ENCODE measurements around the gene CEACAM5.
A peak's percentile ranks its signal among the peaks of the same experiment; 100 is the strongest.
"Not testable (repeated sequence)": the region's sequence is repeated elsewhere in the genome, so short reads cannot be mapped to it uniquely, and the experiment has no call there.

Gene CEACAM5

GRCh38 chr19:41744850-41745249, 36.4 kb downstream of the CEACAM5 start:
- DNase-seq, result no peak

DNA sequence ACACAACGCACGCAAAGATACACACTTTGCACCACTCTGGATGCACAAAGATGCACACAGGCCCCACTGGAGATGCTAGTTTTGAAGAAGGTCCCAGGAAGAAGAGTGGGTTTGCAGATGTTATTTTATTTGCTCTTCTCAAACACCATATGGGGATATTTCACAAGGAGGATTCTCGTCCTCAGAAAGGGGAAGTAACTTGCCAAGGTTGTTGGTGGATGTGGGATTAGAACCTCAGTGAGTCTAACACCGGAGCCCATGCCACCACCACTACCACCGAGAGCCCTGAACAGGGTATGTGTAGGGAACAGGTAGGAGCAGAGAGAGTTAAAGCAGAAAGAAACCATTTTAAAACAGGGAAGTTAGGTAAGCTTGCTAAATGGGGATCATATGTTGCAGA, 37.3 kb downstream of the CEACAM5 start:
- DNase-seq, result no peak

DNA sequence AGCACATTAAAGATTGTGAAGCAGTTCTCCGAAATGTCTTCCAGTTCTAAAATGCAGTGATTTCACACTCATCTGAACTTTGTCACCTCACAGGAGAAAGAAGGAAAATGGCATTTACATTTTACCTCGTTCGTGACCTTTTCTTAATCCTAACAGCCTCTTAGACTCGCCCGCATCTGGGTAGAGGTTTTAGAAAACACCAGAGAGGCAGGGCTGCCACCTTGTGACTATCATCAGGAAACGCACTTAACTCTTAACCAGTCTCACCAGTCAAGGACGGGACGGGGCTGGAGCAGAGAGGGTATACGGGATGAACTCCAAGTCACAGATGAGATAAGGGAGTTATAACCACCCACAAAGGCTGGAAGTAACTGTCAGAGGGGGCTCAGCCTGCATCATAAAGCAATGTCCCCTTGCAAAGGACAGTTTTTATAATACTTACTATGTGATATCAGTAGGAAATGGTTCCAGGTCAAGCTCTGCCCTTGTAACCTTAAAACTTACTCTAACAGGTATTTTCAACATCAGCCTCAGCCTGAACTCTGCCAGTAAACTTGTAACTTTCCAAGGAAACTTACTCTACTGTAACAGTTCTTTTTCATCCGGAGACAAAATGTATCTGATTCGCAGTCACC, 38.3 kb downstream of the CEACAM5 start:
- DNase-seq, result peak; percentile 30

- DNase-seq, result no peak
Measured at GRCh38 chr19:41748012-41748411, 39.6 kb downstream of the CEACAM5 start.

DNA sequence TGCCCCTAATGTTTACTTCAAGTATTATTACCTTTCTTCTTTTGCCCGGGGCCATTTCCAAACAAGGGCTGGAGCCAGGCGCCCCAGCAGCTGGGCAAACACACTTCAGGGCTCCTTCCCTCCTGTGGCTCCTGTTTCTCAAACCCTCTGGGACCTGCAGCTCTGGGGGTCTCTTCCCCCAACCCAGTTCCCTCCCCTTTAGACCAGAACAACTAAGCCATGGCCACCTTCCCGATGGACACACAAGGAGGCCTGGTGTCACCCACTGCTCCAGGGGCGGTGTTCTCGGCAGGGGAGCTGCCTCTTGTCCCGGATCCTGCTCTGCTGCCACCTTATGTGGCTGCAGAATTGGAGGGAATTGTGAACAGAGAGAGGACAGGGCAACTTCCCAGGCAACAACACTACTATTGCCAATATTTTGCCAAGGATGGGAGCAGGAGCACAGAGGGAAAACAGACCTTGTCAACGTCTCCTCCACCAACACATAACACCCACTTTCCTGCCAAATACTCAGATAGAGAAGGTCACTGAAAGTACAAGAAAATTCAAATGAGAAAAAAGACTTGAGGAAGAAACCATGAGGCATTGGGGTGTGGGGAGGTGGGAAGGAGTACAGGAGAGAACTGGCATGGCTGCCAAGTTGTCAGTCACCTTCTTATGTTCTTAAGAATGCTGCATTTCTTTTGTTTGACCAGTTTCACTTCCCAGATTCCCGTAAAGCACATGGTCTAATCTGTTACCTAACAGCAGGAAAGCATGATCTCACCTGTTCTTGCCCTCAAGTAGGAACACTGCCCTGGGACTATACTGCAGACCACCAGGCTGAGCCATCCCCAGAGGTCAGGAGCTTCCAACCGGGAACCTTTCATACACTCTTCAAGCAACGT, 42.1 kb downstream of the CEACAM5 start:
- not testable (repeated sequence) for DNase-seq

DNA sequence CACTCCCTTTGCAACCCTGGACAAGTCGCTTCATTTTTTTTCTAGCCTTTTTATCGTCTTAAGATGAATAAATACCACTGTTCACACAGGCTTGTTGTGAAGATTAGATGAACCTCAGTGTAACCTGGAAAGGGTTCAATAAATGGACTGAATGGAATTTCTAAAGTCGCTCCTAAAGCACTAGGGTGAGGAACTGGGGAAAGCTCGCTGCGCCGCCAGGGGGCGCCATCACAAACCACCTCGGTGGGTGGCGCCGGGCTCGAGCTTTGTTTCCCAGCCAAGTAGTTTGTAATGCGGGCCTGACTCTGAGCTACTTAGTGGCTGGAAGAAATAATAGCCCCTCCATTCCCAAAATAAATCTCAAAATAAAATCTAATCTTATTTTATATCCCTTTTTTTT, 44.7 kb downstream of the CEACAM5 start:
- DNase-seq, result peak; percentile 59

DNA sequence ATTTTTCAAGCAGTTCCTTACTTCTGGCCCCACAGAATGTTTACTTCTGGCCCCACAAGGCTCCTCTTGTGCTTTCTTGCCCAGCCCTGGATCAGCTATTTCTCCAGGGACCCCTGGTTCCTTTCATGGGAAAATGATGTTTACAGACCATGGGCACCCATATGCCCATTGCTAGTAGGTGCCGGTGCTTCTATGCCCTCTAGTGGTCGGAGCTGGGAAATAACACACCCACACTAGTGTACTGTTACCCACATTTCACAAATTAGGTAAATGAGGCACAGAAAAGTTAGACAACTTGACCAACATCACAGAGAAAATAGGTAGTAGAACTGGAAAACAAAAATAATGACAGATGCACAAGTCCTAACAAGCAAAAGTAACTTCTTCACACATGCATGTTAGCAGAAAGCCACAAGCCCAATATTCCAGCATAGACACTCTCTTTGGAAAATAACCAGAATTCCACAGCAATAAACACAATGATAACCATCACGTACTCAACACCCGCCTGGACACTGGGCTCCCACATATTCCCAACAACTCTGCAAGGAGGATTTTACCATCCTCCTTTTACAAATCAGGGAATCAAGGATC, 45.6 kb downstream of the CEACAM5 start:
- peak; percentile 58 for DNase-seq

DNA sequence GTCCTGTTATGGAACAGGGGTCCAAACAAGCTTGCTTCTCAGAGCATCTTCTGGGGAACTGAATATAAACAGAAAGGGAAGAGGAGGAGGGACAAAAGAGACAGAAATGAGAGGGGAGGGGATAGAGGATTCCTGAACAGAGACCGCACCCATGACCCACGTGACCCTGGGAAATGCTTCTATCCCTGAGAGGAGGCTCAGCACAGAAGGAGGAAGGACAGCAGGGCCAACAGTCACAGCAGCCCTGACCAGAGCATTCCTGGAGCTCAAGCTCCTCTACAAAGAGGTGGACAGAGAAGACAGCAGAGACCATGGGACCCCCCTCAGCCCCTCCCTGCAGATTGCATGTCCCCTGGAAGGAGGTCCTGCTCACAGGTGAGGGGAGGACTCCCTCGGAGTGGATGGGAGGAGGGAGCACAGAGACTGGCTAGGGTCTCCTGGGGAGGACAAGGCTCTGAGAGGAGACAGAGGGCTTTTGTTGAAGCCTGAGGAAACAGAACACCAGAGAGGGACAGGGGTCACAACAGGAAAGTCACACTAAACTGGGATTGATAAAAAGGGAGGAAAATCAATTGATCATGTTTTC, 47.0 kb downstream of the CEACAM5 start, which contains the start of gene CEACAM6:
Gene CEACAM6, plus strand, starts transcription at position 203 of the 586 bp plus-strand sequence. Its CDS starts 109 bp downstream, at position 312.
- DNase-seq, result no peak

DNA sequence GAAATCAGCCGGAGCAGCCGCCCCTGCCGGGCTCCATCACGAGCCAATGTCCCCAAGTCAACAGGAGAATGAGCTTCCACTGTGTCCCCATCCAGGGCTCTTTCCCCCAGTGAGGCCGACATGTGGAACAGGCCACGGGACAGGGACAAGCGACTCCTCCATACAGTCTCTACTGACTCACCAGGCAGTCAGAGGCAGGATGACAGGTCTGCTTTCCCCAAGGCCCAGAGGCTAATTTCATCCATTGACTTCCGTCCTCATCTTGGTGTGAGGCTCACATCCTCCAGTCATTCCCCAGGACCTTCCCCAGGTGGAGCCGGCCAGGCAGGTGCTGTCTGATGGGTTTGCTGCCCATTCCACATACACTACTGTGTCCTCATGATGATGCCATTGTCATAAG, 50.4 kb downstream of the CEACAM5 start:
- DNase-seq, result no peak

GRCh38 chr19:41767115-41767514, 58.7 kb downstream of the CEACAM5 start:
- DNase-seq, result no peak

- not testable (repeated sequence) for DNase-seq
Measured at GRCh38 chr19:41768105-41768504, 59.7 kb downstream of the CEACAM5 start.

- DNase-seq, result no peak
Measured at GRCh38 chr19:41769608-41770007, 61.2 kb downstream of the CEACAM5 start.

DNA sequence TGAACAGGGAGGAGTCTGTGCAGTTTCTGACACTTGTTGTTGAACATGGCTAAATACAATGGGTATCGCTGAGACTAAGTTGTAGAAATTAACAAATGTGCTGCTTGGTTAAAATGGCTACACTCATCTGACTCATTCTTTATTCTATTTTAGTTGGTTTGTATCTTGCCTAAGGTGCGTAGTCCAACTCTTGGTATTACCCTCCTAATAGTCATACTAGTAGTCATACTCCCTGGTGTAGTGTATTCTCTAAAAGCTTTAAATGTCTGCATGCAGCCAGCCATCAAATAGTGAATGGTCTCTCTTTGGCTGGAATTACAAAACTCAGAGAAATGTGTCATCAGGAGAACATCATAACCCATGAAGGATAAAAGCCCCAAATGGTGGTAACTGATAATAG, 63.0 kb downstream of the CEACAM5 start:
- no peak for DNase-seq

DNA sequence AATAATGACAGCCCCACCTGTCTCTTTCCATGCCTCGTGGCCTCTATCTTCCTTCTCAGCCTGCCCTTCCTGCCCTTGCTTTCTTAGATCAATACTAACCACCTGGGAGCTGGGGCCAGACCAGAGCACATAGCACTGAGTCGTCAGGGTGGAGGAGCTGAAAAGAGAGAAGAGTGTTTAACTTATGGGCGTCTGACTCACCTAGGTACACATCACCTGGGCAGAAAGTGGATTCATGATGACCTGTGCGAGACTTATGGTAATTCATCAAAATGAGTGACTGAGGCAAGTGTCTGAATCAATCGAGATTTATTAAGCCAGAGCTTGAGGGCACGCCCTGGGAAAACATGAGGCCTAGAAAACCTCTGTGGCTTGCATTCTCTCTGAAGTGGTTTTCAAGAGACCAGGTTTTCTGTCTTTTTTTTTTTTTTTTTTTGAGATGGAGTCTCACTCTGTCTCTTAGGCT, 66.1 kb downstream of the CEACAM5 start:
- DNase-seq, result peak; percentile 24

- DNase-seq, result no peak
Measured at GRCh38 chr19:41776700-41777099, 68.3 kb downstream of the CEACAM5 start.
